Prostate gland (tissue), 2 donors: ENCODE measurements around the gene CREB3L1.

ENCODE experiments used
- CTCF ChIP-seq, 4 experiments: fragments of 200-600 bp in 2 of 4; fragments of 450-650 bp in 2 of 4; sonication (generic) in 2 of 4; IDR thresholded peaks; 1 replicate in 3 of 4; 2 replicates in 1 of 4; pipeline ENCODE4 v1.5.1; 2016 to 2019; ENCODE audit warnings: antibody characterized with exemption in 4 of 4, mild to moderate bottlenecking in 2 of 4, moderate library complexity in 2 of 4
- POLR2AphosphoS5 ChIP-seq: sonication (generic); formaldehyde crosslinking; IDR thresholded peaks from one replicate; pipeline ENCODE4 v1.6.1; 2017; ENCODE audit warnings: antibody characterized with exemption

DNA sequence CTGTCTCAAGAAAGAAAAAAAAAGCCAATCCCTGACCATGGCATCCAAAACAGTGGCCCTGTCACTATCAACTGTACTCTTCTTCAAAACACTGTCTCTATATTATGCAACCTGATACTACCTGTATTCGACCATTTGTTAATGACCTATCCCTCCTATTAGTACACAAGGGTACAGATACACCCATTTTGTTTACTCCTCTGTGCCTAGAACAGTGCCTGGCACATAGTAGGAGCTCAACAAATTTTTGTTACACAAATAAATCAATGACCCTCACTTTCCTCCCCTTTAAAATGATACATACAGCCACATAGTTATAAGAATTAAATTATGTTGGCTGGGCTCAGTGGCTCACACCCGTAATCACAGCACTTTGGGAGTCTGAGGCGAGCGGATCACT, 13.4 kb upstream of the CREB3L1 start:
- TF ChIP-seq POLR2AphosphoS5: no peak
- no peak for TF ChIP-seq CTCF (IDR thresholded peaks at IDR 0.05)
